Measurements from ENCODE around the gene FLVCR2.

Gene FLVCR2

GRCh38 chr14:75578102-75578785, at the start of gene FLVCR2:
FLVCR2 (plus strand) TSS chr14:75578620; CDS start chr14:75578973, 353 bp downstream.
- peak; percentile 55 for DNase-seq (ENCODE audit: low read depth)

- DNase-seq (ENCODE audit: low read depth), result no peak
These were observed 47.2 kb upstream of the FLVCR2 start for GRCh38 chr14:75531256-75531655.

- no peak for DNase-seq (ENCODE audit: low read depth)
These were observed 46.6 kb upstream of the FLVCR2 start for GRCh38 chr14:75531660-75532317.

- DNase-seq (ENCODE audit: low read depth), result no peak
These were observed 44.4 kb upstream of the FLVCR2 start for GRCh38 chr14:75533791-75534555.

GRCh38 chr14:75535164-75535898, 43.1 kb upstream of the FLVCR2 start:
- no peak for DNase-seq (ENCODE audit: low read depth)

- DNase-seq (ENCODE audit: low read depth), result no peak
These were observed 41.3 kb upstream of the FLVCR2 start for GRCh38 chr14:75537071-75537470.

GRCh38 chr14:75539162-75539560, 39.3 kb upstream of the FLVCR2 start:
- DNase-seq (ENCODE audit: low read depth), result no peak

- peak; percentile 60 for DNase-seq (ENCODE audit: low read depth)
These were observed 38.6 kb upstream of the FLVCR2 start for GRCh38 chr14:75539561-75540478.

GRCh38 chr14:75540479-75540851, 38.0 kb upstream of the FLVCR2 start:
- no peak for DNase-seq (ENCODE audit: low read depth)

GRCh38 chr14:75542588-75543091, 35.8 kb upstream of the FLVCR2 start:
- DNase-seq (ENCODE audit: low read depth), result peak; percentile 79

GRCh38 chr14:75543253-75543652, 35.2 kb upstream of the FLVCR2 start:
- no peak for DNase-seq (ENCODE audit: low read depth)

GRCh38 chr14:75543786-75544185, 34.6 kb upstream of the FLVCR2 start:
- DNase-seq (ENCODE audit: low read depth), result no peak

GRCh38 chr14:75545907-75546306, 32.5 kb upstream of the FLVCR2 start:
- no peak for DNase-seq (ENCODE audit: low read depth)

GRCh38 chr14:75547552-75548250, 30.7 kb upstream of the FLVCR2 start:
- no peak for DNase-seq (ENCODE audit: low read depth)

GRCh38 chr14:75548544-75548943, 29.9 kb upstream of the FLVCR2 start:
- no peak for DNase-seq (ENCODE audit: low read depth)

- DNase-seq (ENCODE audit: low read depth), result no peak
These were observed 29.3 kb upstream of the FLVCR2 start for GRCh38 chr14:75549169-75549568.

- no peak for DNase-seq (ENCODE audit: low read depth)
These were observed 27.4 kb upstream of the FLVCR2 start for GRCh38 chr14:75551021-75551420.

GRCh38 chr14:75553157-75553556, 25.3 kb upstream of the FLVCR2 start:
- no peak for DNase-seq (ENCODE audit: low read depth)

- DNase-seq (ENCODE audit: low read depth), result no peak
These were observed 24.6 kb upstream of the FLVCR2 start for GRCh38 chr14:75553761-75554364.

- DNase-seq (ENCODE audit: low read depth), result no peak
These were observed 23.9 kb upstream of the FLVCR2 start for GRCh38 chr14:75554482-75554881.
